ENCODE measurements around the gene SPEG. TPM values are rescaled to one million over a fixed set of nuclear protein-coding genes. Genes with fewer than 3 reads are reported as not detected.

Gene SPEG
- total RNA-seq, 1 donor from 2014 or later: 1.8 TPM

- no peak for DNase-seq (ENCODE audit: low read depth, low spot score)
Observed at GRCh38 chr2:219423652-219424377, 10.8 kb upstream of the SPEG start.

- DNase-seq (ENCODE audit: low read depth, low spot score): no peak
Observed at GRCh38 chr2:219425238-219426067, 9.2 kb upstream of the SPEG start.

GRCh38 chr2:219426068-219426443 is 8.6 kb upstream of the SPEG start:
- no peak for DNase-seq (ENCODE audit: low read depth, low spot score)

GRCh38 chr2:219426534-219427136 is 8.0 kb upstream of the SPEG start:
- DNase-seq (ENCODE audit: low read depth, low spot score): no peak

GRCh38 chr2:219428469-219428868 is 6.2 kb upstream of the SPEG start:
- DNase-seq (ENCODE audit: low read depth, low spot score): no peak

- no peak for DNase-seq (ENCODE audit: low read depth, low spot score)
Observed at GRCh38 chr2:219429958-219430606, 4.6 kb upstream of the SPEG start.

GRCh38 chr2:219430633-219431615 is 3.7 kb upstream of the SPEG start:
- no peak for DNase-seq (ENCODE audit: low read depth, low spot score)

GRCh38 chr2:219433666-219434467 is 776 bp upstream of the SPEG start:
- DNase-seq (ENCODE audit: low read depth, low spot score): no peak

GRCh38 chr2:219434468-219434717 is 250 bp upstream of the SPEG start:
- no peak for DNase-seq (ENCODE audit: low read depth, low spot score)

GRCh38 chr2:219435701-219436100 is 1.1 kb downstream of the SPEG start:
- DNase-seq (ENCODE audit: low read depth, low spot score): no peak

GRCh38 chr2:219436491-219436890 is 1.8 kb downstream of the SPEG start:
- DNase-seq (ENCODE audit: low read depth, low spot score): no peak

GRCh38 chr2:219437141-219437540 is 2.5 kb downstream of the SPEG start:
- no peak for DNase-seq (ENCODE audit: low read depth, low spot score)

GRCh38 chr2:219437690-219438206 is 3.1 kb downstream of the SPEG start:
- DNase-seq (ENCODE audit: low read depth, low spot score): no peak

- no peak for DNase-seq (ENCODE audit: low read depth, low spot score)
Observed at GRCh38 chr2:219438453-219438852, 3.8 kb downstream of the SPEG start.

GRCh38 chr2:219439506-219439905 is 4.9 kb downstream of the SPEG start:
- no peak for DNase-seq (ENCODE audit: low read depth, low spot score)

GRCh38 chr2:219440388-219441256 is 6.0 kb downstream of the SPEG start:
- DNase-seq (ENCODE audit: low read depth, low spot score): no peak

- no peak for DNase-seq (ENCODE audit: low read depth, low spot score)
Observed at GRCh38 chr2:219441451-219442255, 7.0 kb downstream of the SPEG start.

All from pulmonary artery endothelial cell (primary cell).